ENCODE data around the gene GEMIN4. TPM values are rescaled to one million over a fixed set of nuclear protein-coding genes. Genes with fewer than 3 reads are reported as not detected.

Gene GEMIN4
- polyA plus RNA-seq, 1 of the 3 experiments (the other 2 are of a cell fraction) = 12.5 TPM

- no peak for TF ChIP-seq REST (IDR thresholded peaks at IDR 0.05; ENCODE audit: low read depth, low read length)
- TF ChIP-seq TEAD4 (IDR thresholded peaks at IDR 0.05; ENCODE audit: borderline replicate concordance, insufficient read depth) = no peak
- TF ChIP-seq RXRA (IDR thresholded peaks at IDR 0.05; ENCODE audit: borderline replicate concordance, low read depth) = no peak
- no peak for TF ChIP-seq NFIC (IDR thresholded peaks at IDR 0.05; ENCODE audit: borderline replicate concordance)
Measured at GRCh38 chr17:798246-798645, 46.2 kb upstream of the GEMIN4 start (continued).

- Histone ChIP-seq H3K4me2 (no peak overlapping the region), H3K4me1 (ENCODE audit: control insufficient read depth in 1 of 2, insufficient read depth in 2 of 2, low read depth in 1 of 2, low read length in 1 of 2) (peaks cover 0 to 13% of the 10 kb centered on the region in 2 experiments; a peak in 1 of 4 replicates), H3K4me3 (ENCODE audit: low read depth in 2 of 2, low read length in 1 of 2) (no peak overlapping the region), H3F3A (replicated peaks; ENCODE audit: insufficient read depth) (no peaks in the 10 kb centered on the region), H3K36me3 (replicated peaks in 1 of 2; ENCODE audit: control insufficient read depth in 1 of 2, insufficient read depth in 2 of 2, low read length in 1 of 2) (peaks cover 0 to 5% of the 10 kb centered on the region in 2 experiments), H4K20me1 (ENCODE audit: insufficient read depth) (no peaks in the 10 kb centered on the region), H3K27me3 (ENCODE audit: insufficient read depth) (no peaks in the 10 kb centered on the region), H2AFZ (ENCODE audit: low read depth) (no peak overlapping the region), H3K9me2 (no peaks in the 10 kb centered on the region), H3K27ac (ENCODE audit: low read depth in 2 of 2, low read length in 1 of 2) (no peak overlapping the region), H3K9me3 (no peaks in the 10 kb centered on the region), H3K79me2 (ENCODE audit: insufficient read depth) (no peaks in the 10 kb centered on the region), H3K9ac (no peak overlapping the region)
- CTCF ChIA-PET = interaction anchor here (3.1 to 9.2 kb wide), 3 partner anchors 183 to 259 kb away, joined by 9 to 155 read pairs (median 69); partner anchors contain the start of genes NXN and TIMM22
- WGBS (ENCODE audit: low lambda C conversion rate) = 85% methylated on average over 22 of the region's 22 CpGs
- no peak for DNase-seq
- POLR2A ChIA-PET = no interaction called here
- TF ChIP-seq TAF1 (IDR thresholded peaks at IDR 0.05; ENCODE audit: borderline replicate concordance, low read depth, low read length) (no peak), JUND (IDR thresholded peaks at IDR 0.05) (no peak), ELF1 (IDR thresholded peaks at IDR 0.05) (no peak), SIN3A (IDR thresholded peaks at IDR 0.05; ENCODE audit: borderline replicate concordance, low read depth, low read length) (no peak), RAD21 (IDR thresholded peaks at IDR 0.05; ENCODE audit: low read length) (no peak), NFIC (IDR thresholded peaks at IDR 0.05; ENCODE audit: borderline replicate concordance) (no peak), RFX5 (IDR thresholded peaks at IDR 0.05; ENCODE audit: low read length) (no peak), SMC3 (IDR thresholded peaks at IDR 0.05; ENCODE audit: low read depth, low read length) (no peak), CHD2 (IDR thresholded peaks at IDR 0.05; ENCODE audit: low read length, partially characterized antibody) (no peak), RXRA (IDR thresholded peaks at IDR 0.05; ENCODE audit: borderline replicate concordance, low read depth) (no peak), MEF2A (IDR thresholded peaks at IDR 0.05; ENCODE audit: borderline replicate concordance, low read depth) (no peak)
Measured at GRCh38 chr17:797236-797840, 45.3 kb upstream of the GEMIN4 start.
